ENCODE results near the gene IGIP. TPM values are rescaled to one million over a fixed set of nuclear protein-coding genes. Genes with fewer than 3 reads are reported as not detected.

The IGIP gene
- total RNA-seq, 1 experiment from 2014 or later = 1.7 TPM

GRCh38 chr5:140174465-140175366, 49.0 kb downstream of the IGIP start, which contains the start of gene CYSTM1:
Gene CYSTM1 (plus strand): TSS chr5:140175188. CDS start chr5:140194466, 19,278 bp downstream.
- POLR2A ChIA-PET = interaction anchor here (1.3 kb wide), 1 partner anchor 67 kb away, joined by 3 read pairs; no protein-coding TSS in a partner anchor
- H3K9me3 Mint-ChIP-seq = no peaks in the 10 kb centered on the region
- TF ChIP-seq GABPB1 (CRISPR knock-in tag; IDR thresholded peaks at IDR 0.05) (peak; percentile 58), USF2 (CRISPR knock-in tag; IDR thresholded peaks at IDR 0.05) (peak; percentile 89), ZNF671 (CRISPR knock-in tag; IDR thresholded peaks at IDR 0.05) (no peak), CREM (CRISPR knock-in tag; IDR thresholded peaks at IDR 0.05) (peak; percentile 89), ZNF281 (CRISPR knock-in tag; IDR thresholded peaks at IDR 0.05) (no peak), NFYB (CRISPR knock-in tag; conservative IDR thresholded peaks at IDR 0.05; ENCODE audit: low read depth) (peak; percentile 33; the same call in 1 of the 2 replicates), PRDM15 (CRISPR knock-in tag; IDR thresholded peaks at IDR 0.05) (no peak), E2F5 (CRISPR knock-in tag; IDR thresholded peaks at IDR 0.05) (peak; percentile 95), ZNF219 (CRISPR knock-in tag; IDR thresholded peaks at IDR 0.05; ENCODE audit: borderline replicate concordance) (0 out of 2 replicates have a peak, but pooled peaks have one; percentile 44), ZBTB21 (CRISPR knock-in tag; IDR thresholded peaks at IDR 0.05; ENCODE audit: borderline replicate concordance) (peak; percentile 98), MAX (CRISPR knock-in tag; IDR thresholded peaks at IDR 0.05) (peak; percentile 81; the same call in 1 of the 2 replicates), ETV6 (CRISPR knock-in tag; IDR thresholded peaks at IDR 0.05) (peak; percentile 67), USF1 (CRISPR knock-in tag; IDR thresholded peaks at IDR 0.05) (peak; percentile 87), ZBTB43 (CRISPR knock-in tag; IDR thresholded peaks at IDR 0.05) (0 out of 2 replicates have a peak, but pooled peaks have one; percentile 19), NR3C1 (CRISPR knock-in tag; conservative IDR thresholded peaks at IDR 0.05; ENCODE audit: low read depth) (0 out of 2 replicates have a peak, but pooled peaks have one; percentile 73), EMX1 (CRISPR knock-in tag; IDR thresholded peaks at IDR 0.05) (no peak), CTCF (IDR thresholded peaks at IDR 0.05) (no peak), NR2C2 (CRISPR knock-in tag; IDR thresholded peaks at IDR 0.05) (no peak), AR (CRISPR knock-in tag; IDR thresholded peaks at IDR 0.05) (no peak)

More at GRCh38 chr5:140174465-140175366, 49.0 kb downstream of the IGIP start, which contains the start of gene CYSTM1:
- CTCF ChIA-PET = interaction anchor here (0.8 to 3.0 kb wide), 17 partner anchors 10 to 400 kb away, joined by 3 to 13 read pairs (median 3); partner anchors contain the start of gene HBEGF
- Mint-ChIP-seq H3K4me3 (peak within 1 kb of the TSS; percentile 87), H3K4me1 (peaks cover 11% of the 10 kb centered on the region), H3K36me3 (no peaks in the 10 kb centered on the region), H3K27ac (peak within 1 kb of the TSS; percentile 95), H3K27me3 (ENCODE audit: low read depth) (peaks cover 11% of the 10 kb centered on the region; the same call in 1 of the 2 replicates)
- peak; percentile 88 for ATAC-seq
- peak; percentile 98 for DNase-seq (ENCODE audit: low spot score)

All from WTC11 (cell line).